Measurements from ENCODE around the gene SLC9A8. TPM values are rescaled to one million over a fixed set of nuclear protein-coding genes. Genes with fewer than 3 reads are reported as not detected.

SLC9A8 gene
- total RNA-seq, 4 donors from 2014 or later = 9.0 to 31.0 (median 16.6) TPM

- TF ChIP-seq POLR2AphosphoS5 (IDR thresholded peaks at IDR 0.05) (no peak), EP300 (IDR thresholded peaks at IDR 0.05; ENCODE audit: low read depth) (no peak), CTCF (IDR thresholded peaks at IDR 0.05) (no peak), POLR2A (IDR thresholded peaks at IDR 0.05) (no peak)
- Histone ChIP-seq H3K9me3 (no peaks in the 10 kb centered on the region), H3K4me1 (peaks cover 0 to 7% (median 2%) of the 10 kb centered on the region in 4 donors), H3K27me3 (no peaks in the 10 kb centered on the region), H3K4me3 (no peak overlapping the region), H3K36me3 (peaks cover 0 to 13% (median 0%) of the 10 kb centered on the region in 4 donors), H3K27ac (peak overlapping the region; percentile 8 to 61 (median 42))
- WGBS, 2 donors (ENCODE audit: low coverage in 1 of 2) = 86 to 91% methylated on average over 9 to 13 of the region's 13 CpGs
- intact Hi-C loops (cut with DNase I; ENCODE audit: low total_unique reads) = no loop called here
- DNase-seq = no peak
- in situ Hi-C loops (cut with MboI; ENCODE audit: low pct_ligation_motif_present in 1 of 4, low pct_unique_long_range_greater_than_20kb in 1 of 4, low sequenced_read_pairs in 3 of 4) = loop anchor here in 1 of 4 donors (25.0 kb wide), 1 partner anchor 220 kb away; no protein-coding TSS in a partner anchor
Observed at GRCh38 chr20:49832632-49833327, 20.2 kb downstream of the SLC9A8 start.

DNA sequence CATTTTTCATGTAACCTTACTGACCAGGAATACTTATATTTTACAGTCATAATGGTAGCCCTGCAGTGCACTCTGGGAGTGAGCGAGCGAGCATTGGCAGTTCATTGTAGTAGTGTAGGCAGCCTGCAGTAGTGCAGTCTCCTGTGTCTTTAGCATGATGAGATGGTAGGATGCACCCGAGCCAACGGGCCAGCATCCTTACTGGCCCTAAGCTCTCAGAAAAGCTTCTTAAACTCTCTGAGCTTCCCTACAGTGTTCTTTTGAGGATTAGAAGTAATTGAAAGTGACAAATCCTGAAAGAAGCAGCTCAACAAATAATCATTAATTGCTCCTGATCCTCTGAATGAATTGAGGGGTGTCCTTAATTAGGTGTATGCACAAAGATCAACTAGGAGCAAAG, 20.9 kb downstream of the SLC9A8 start:
- H3K4me3 ChIP-seq = no peak overlapping the region

GRCh38 chr20:49835031-49835430, 22.4 kb downstream of the SLC9A8 start:
- intact Hi-C loops (cut with DNase I; ENCODE audit: low total_unique reads) (no loop called here), in situ Hi-C loops (cut with MboI; ENCODE audit: low pct_ligation_motif_present in 1 of 4, low pct_unique_long_range_greater_than_20kb in 1 of 4, low sequenced_read_pairs in 3 of 4) (loop anchor here in 1 of 4 donors (25.0 kb wide), 1 partner anchor 223 kb away; no protein-coding TSS in a partner anchor)
- DNase-seq = no peak
- Histone ChIP-seq H3K27ac (no peak overlapping the region), H3K4me1 (peaks cover 0 to 7% (median 2%) of the 10 kb centered on the region in 4 donors), H3K9me3 (no peaks in the 10 kb centered on the region), H3K27me3 (no peaks in the 10 kb centered on the region), H3K4me3 (no peak overlapping the region), H3K36me3 (peaks cover 0 to 12% (median 0%) of the 10 kb centered on the region in 4 donors)
- 93 to 95% methylated on average over 4 of the region's 4 CpGs for WGBS, 2 donors (ENCODE audit: low coverage in 1 of 2)
- no peak for TF ChIP-seq CTCF (IDR thresholded peaks at IDR 0.05)
- TF ChIP-seq EP300 (IDR thresholded peaks at IDR 0.05; ENCODE audit: low read depth) = no peak
- TF ChIP-seq POLR2A (IDR thresholded peaks at IDR 0.05) = no peak
- no peak for TF ChIP-seq POLR2AphosphoS5 (IDR thresholded peaks at IDR 0.05)

More for the DNA sequence above, 20.9 kb downstream of the SLC9A8 start:
- H3K4me1 ChIP-seq = peaks cover 0 to 7% (median 2%) of the 10 kb centered on the region in 4 donors
- no peaks in the 10 kb centered on the region for H3K27me3 ChIP-seq
- in situ Hi-C loops (cut with MboI; ENCODE audit: low pct_ligation_motif_present in 1 of 4, low pct_unique_long_range_greater_than_20kb in 1 of 4, low sequenced_read_pairs in 3 of 4) (loop anchor here in 1 of 4 donors (25.0 kb wide), 1 partner anchor 221 kb away; no protein-coding TSS in a partner anchor), intact Hi-C loops (cut with DNase I; ENCODE audit: low total_unique reads) (no loop called here)
- no peak for TF ChIP-seq EP300 (IDR thresholded peaks at IDR 0.05; ENCODE audit: low read depth)
- no peak for TF ChIP-seq POLR2AphosphoS5 (IDR thresholded peaks at IDR 0.05)
- TF ChIP-seq CTCF (IDR thresholded peaks at IDR 0.05) = no peak
- no peak for TF ChIP-seq POLR2A (IDR thresholded peaks at IDR 0.05)
- no peak overlapping the region for H3K27ac ChIP-seq
- no peaks in the 10 kb centered on the region for H3K9me3 ChIP-seq
- H3K36me3 ChIP-seq = peaks cover 0 to 12% (median 0%) of the 10 kb centered on the region in 4 donors
- DNase-seq = no peak
- WGBS, 2 donors (ENCODE audit: low coverage in 1 of 2) = 86 to 93% methylated on average over 4 of the region's 4 CpGs

DNA sequence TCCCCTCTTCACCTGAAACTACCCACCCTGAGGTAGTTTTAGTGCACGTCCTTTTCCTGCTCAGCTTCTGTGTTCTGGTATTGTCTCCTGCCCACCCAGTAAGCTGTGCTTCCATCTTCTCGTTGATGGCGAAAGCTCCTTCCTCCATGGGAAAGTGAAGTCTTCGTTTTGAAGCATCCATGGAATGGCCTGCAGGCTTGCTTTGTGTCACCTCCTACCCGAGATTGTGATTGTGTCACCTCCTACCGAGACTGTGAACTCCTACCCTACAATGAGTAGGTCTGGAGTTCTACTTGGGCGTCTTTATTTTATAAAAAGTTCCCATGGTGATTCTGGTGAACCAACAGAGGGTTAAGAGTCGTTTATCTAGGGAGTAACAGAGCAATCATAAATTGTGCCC, 25.9 kb downstream of the SLC9A8 start:
- Histone ChIP-seq H3K4me3 (no peak overlapping the region), H3K27me3 (no peaks in the 10 kb centered on the region), H3K36me3 (peaks cover 0 to 17% (median 0%) of the 10 kb centered on the region in 4 donors), H3K27ac (peak overlapping the region in 1 of 4 donors; percentile 19), H3K9me3 (no peaks in the 10 kb centered on the region), H3K4me1 (no peaks in the 10 kb centered on the region)
- intact Hi-C loops (cut with DNase I; ENCODE audit: low total_unique reads) = no loop called here
- 77% methylated on average over 8 of the region's 8 CpGs; no CpG with 5 or more reads in 1 of the 2 donors for WGBS, 2 donors (ENCODE audit: low coverage in 1 of 2)
- TF ChIP-seq POLR2AphosphoS5 (IDR thresholded peaks at IDR 0.05) = no peak
- TF ChIP-seq POLR2A (IDR thresholded peaks at IDR 0.05) = no peak
- TF ChIP-seq EP300 (IDR thresholded peaks at IDR 0.05; ENCODE audit: low read depth) = no peak
- TF ChIP-seq CTCF (IDR thresholded peaks at IDR 0.05) = no peak
- no peak for DNase-seq
- in situ Hi-C loops (cut with MboI; ENCODE audit: low pct_ligation_motif_present in 1 of 4, low pct_unique_long_range_greater_than_20kb in 1 of 4, low sequenced_read_pairs in 3 of 4) = loop anchor here in 1 of 4 donors (25.0 kb wide), 1 partner anchor 226 kb away; no protein-coding TSS in a partner anchor
